Spinal cord (tissue), 10 donors: ENCODE data around the gene GDAP2. TPM values are rescaled to one million over a fixed set of nuclear protein-coding genes. Genes with fewer than 3 reads are reported as not detected.

Experiments used
- DNase-seq, 6 donors: peaks; one replicate each; pipeline versions ENCODE4 v3.0.0 to v3.0.0-alpha.2; 2013 to 2015; ENCODE audit warnings: low spot score in 6 of 6, low read depth in 4 of 6
- H3K27ac ChIP-seq: one replicate; pipeline ENCODE4 v1.5.1; 2013; ENCODE audit warnings: low read depth, low read length, control low read depth
- H3K27me3 ChIP-seq: one replicate; pipeline ENCODE4 v1.6.1; 2013; ENCODE audit warnings: low read length; ENCODE audit not compliant: control insufficient read depth, insufficient read depth
- H3K36me3 ChIP-seq: one replicate; pipeline ENCODE4 v1.6.1; 2013; ENCODE audit warnings: low read length; ENCODE audit not compliant: control insufficient read depth, insufficient read depth
- H3K4me1 ChIP-seq: one replicate; pipeline ENCODE4 v1.6.1; 2013; ENCODE audit warnings: low read length; ENCODE audit not compliant: control insufficient read depth, insufficient read depth
- H3K4me3 ChIP-seq: one replicate; pipeline ENCODE4 v1.5.1; 2013; ENCODE audit warnings: low read depth, low read length, control low read depth
- H3K9me3 ChIP-seq: one replicate; pipeline ENCODE4 v1.6.1; 2013; ENCODE audit warnings: low read length; ENCODE audit not compliant: control insufficient read depth, insufficient read depth
- WGBS: methylation state at CpG from one replicate; pipeline ENCODE4 v1.1.5; 2013; ENCODE audit warnings: missing lambda C conversion rate; ENCODE audit not compliant: insufficient coverage; 5-methylcytosine and 5-hydroxymethylcytosine counted together
- polyA plus RNA-seq, 2 donors: library from polyadenylated mRNA; unstranded; fragments of 120-200 nt; gene quantifications; one replicate each; pipeline ENCODE4 v1.2.1, GENCODE V29; 2013; ENCODE audit not compliant: insufficient read length in 2 of 2
- total RNA-seq, 2 donors: library from RNA; depleted of rRNA in 1 of 2; stranded (reverse); fragments of 120-200 nt in 1 of 2; fragments of >200 nt in 1 of 2; gene quantifications; one replicate each; pipeline versions ENCODE4 v1.2.3 to v1.2.4, GENCODE V29; 2013 to 2014
- donor health status: healthy.

The GDAP2 gene
- total and polyA plus RNA-seq, 4 donors, result 11.0 to 43.7 (median 20.8) TPM

- no peaks in the 10 kb centered on the region for H3K27me3 ChIP-seq
- H3K27ac ChIP-seq, result no peak overlapping the region
- no peak for DNase-seq
- H3K36me3 ChIP-seq, result peaks cover 12% of the 10 kb centered on the region
- H3K4me3 ChIP-seq, result no peak overlapping the region
- no peaks in the 10 kb centered on the region for H3K4me1 ChIP-seq
- H3K9me3 ChIP-seq, result no peaks in the 10 kb centered on the region
Observed at GRCh38 chr1:117919376-117919775, 10.0 kb downstream of the GDAP2 start.

- no peaks in the 10 kb centered on the region for H3K27me3 ChIP-seq
- H3K4me3 ChIP-seq, result no peak overlapping the region
- no peaks in the 10 kb centered on the region for H3K4me1 ChIP-seq
- DNase-seq, result peak in 1 of 6 donors; percentile 23
- H3K36me3 ChIP-seq, result peaks cover 4% of the 10 kb centered on the region
- no peaks in the 10 kb centered on the region for H3K9me3 ChIP-seq
- H3K27ac ChIP-seq, result no peak overlapping the region
Observed at GRCh38 chr1:117911051-117911450, 18.4 kb downstream of the GDAP2 start.

- 94% methylated on average over 2 of the region's 2 CpGs for WGBS
- no peak overlapping the region for H3K27ac ChIP-seq
- no peaks in the 10 kb centered on the region for H3K9me3 ChIP-seq
- H3K27me3 ChIP-seq, result no peaks in the 10 kb centered on the region
- H3K4me1 ChIP-seq, result no peaks in the 10 kb centered on the region
- DNase-seq, result no peak
- H3K36me3 ChIP-seq, result peaks cover 10% of the 10 kb centered on the region
- no peak overlapping the region for H3K4me3 ChIP-seq
Observed at GRCh38 chr1:117905019-117905418, 24.4 kb downstream of the GDAP2 start.

- peaks cover 10% of the 10 kb centered on the region for H3K36me3 ChIP-seq
- H3K27ac ChIP-seq, result no peak overlapping the region
- no peak for DNase-seq
- H3K4me3 ChIP-seq, result no peak overlapping the region
- no peaks in the 10 kb centered on the region for H3K4me1 ChIP-seq
- no peaks in the 10 kb centered on the region for H3K9me3 ChIP-seq
- WGBS, result 100% methylated on average over 3 of the region's 3 CpGs
- no peaks in the 10 kb centered on the region for H3K27me3 ChIP-seq
Observed at GRCh38 chr1:117904485-117904884, 24.9 kb downstream of the GDAP2 start.

GRCh38 chr1:117902944-117903343 is 26.5 kb downstream of the GDAP2 start:
- WGBS, result no CpG with 5 or more reads among the region's 4 CpGs
- H3K4me3 ChIP-seq, result no peak overlapping the region
- no peak overlapping the region for H3K27ac ChIP-seq
- H3K4me1 ChIP-seq, result no peaks in the 10 kb centered on the region
- H3K27me3 ChIP-seq, result no peaks in the 10 kb centered on the region
- peaks cover 10% of the 10 kb centered on the region for H3K36me3 ChIP-seq
- DNase-seq, result no peak
- H3K9me3 ChIP-seq, result no peaks in the 10 kb centered on the region

GRCh38 chr1:117899801-117900200 is 29.6 kb downstream of the GDAP2 start:
- Histone ChIP-seq H3K9me3 (no peaks in the 10 kb centered on the region), H3K27ac (no peak overlapping the region), H3K36me3 (peaks cover 10% of the 10 kb centered on the region), H3K4me3 (no peak overlapping the region), H3K27me3 (no peaks in the 10 kb centered on the region), H3K4me1 (no peaks in the 10 kb centered on the region)
- WGBS, result no CpG with 5 or more reads among the region's 1 CpG
- DNase-seq, result no peak

GRCh38 chr1:117897551-117897950 is 31.9 kb downstream of the GDAP2 start:
- Histone ChIP-seq H3K27ac (no peak overlapping the region), H3K9me3 (no peaks in the 10 kb centered on the region), H3K4me3 (no peak overlapping the region), H3K36me3 (peaks cover 3% of the 10 kb centered on the region), H3K4me1 (no peaks in the 10 kb centered on the region), H3K27me3 (no peaks in the 10 kb centered on the region)
- 79% methylated on average over 2 of the region's 4 CpGs for WGBS
- no peak for DNase-seq

GRCh38 chr1:117895482-117896114 is 33.8 kb downstream of the GDAP2 start:
- Histone ChIP-seq H3K27me3 (no peaks in the 10 kb centered on the region), H3K9me3 (no peaks in the 10 kb centered on the region), H3K27ac (no peak overlapping the region), H3K4me3 (no peak overlapping the region), H3K36me3 (no peaks in the 10 kb centered on the region), H3K4me1 (no peaks in the 10 kb centered on the region)
- DNase-seq, result peak; percentile 40 to 94 (median 72)
- 15% methylated on average over 2 of the region's 4 CpGs for WGBS

- no peak for DNase-seq
- no CpG with 5 or more reads among the region's 1 CpG for WGBS
- Histone ChIP-seq H3K27me3 (no peaks in the 10 kb centered on the region), H3K36me3 (no peaks in the 10 kb centered on the region), H3K27ac (no peak overlapping the region), H3K9me3 (no peaks in the 10 kb centered on the region), H3K4me1 (no peaks in the 10 kb centered on the region), H3K4me3 (no peak overlapping the region)
Observed at GRCh38 chr1:117894078-117894477, 35.3 kb downstream of the GDAP2 start.

GRCh38 chr1:117892512-117892911 is 36.9 kb downstream of the GDAP2 start:
- DNase-seq, result no peak
- Histone ChIP-seq H3K27me3 (no peaks in the 10 kb centered on the region), H3K4me3 (no peak overlapping the region), H3K27ac (no peak overlapping the region), H3K9me3 (no peaks in the 10 kb centered on the region), H3K4me1 (no peaks in the 10 kb centered on the region), H3K36me3 (no peaks in the 10 kb centered on the region)
- no CpG with 5 or more reads among the region's 2 CpGs for WGBS
